ENCODE results near the gene MALT1.

Gene MALT1

DNA sequence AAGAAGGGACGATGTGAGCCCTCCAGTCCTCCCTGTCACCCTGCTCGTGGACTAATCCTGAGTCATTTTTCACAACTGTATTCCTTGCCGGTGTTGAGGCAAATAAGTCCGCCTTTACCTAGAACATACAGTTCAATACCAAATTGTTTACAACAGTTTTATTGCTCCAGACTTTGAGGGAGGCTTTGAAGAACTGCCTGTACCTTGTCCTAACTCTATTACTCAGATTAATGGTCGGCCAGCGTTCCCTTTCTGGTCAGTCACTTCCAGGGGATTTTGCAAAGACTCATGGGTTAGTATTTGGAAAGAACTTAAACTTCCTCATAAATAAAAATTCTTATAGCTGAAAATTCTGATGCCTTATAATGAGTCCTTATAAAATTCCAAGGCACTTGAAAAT, 108.3 kb downstream of the MALT1 start:
- DNase-seq: no peak

DNA sequence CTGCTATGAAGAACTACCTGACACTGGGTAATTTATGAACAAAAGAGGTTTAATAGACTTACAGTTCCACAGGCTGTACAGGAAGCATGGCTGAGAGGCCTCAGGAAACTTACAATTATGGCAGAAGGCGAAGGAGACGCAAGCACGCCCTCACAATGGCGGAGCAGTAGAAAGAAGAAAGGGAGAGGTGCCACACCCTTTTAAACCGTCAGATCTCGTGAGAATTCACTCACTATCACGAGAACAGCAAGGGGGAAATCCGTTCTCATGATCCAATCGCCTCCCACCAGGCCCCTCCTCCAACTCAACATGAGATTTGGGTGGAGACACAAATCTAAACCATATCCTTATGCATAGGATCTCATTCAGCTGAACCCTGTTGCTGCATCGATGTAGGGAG, 108.8 kb downstream of the MALT1 start:
- no peak for DNase-seq

- DNase-seq: peak; percentile 75 to 95 (median 82)
Observed at GRCh38 chr18:58781627-58782194, 110.4 kb downstream of the MALT1 start.

DNA sequence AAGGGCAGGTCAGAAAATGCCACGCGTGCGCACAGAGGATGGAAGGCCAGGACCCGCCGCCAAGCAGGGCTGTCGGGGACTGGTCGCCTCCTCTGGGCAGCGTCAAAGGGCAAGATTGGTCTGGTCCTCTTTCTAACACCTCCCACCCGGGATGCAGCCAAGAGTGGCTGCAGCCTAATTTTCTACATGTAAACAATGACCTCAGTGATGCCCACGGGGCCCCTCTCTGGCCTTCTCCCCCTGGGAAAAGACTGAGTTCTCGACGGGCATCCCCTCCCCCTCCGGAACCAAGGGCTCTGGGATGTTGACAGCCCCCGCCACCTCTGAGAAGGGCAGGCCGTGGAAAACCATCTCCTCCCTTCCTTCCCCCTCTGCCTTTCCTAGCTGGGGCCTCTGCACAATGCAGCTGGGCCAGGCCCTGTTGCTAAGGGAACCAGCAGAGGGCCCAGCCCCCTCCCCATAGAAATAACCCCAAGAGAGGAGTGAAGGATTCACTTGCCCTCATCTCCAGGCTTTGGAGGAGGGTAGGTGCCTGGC, 113.4 kb downstream of the MALT1 start:
- peak in 2 of 3 experiments; percentile 51 to 72 for DNase-seq

DNA sequence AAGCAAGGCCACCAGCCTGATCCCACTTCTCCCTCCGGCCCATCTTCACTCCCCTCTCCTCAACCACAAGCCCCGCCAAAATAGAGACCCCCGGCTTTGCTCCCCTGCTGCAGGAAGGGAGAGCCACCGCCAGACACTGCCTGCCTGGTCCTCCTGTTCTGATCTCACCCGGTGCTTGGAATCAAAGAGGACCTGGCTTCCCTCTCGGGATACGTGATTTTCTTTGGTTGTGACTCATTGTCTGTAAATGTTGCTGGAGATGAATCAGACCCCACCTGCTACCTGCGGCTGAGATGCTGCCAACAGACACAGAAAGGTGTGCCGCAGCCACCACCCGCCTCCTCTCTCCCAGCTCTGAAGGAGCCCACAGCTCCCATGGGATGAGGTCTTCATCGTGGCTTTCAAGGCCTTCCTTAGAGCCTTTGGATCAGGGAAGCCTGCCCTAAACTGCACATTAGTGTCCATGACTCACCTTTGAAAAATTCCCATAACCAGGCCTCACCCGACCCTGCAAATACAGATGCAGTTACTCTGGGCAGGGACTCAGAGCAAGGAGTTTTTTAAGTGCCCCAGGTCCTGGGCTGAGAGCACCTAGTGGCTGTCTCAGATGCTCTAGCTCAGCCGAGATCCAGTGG, 114.0 kb downstream of the MALT1 start:
- DNase-seq: peak in 2 of 3 experiments; percentile 21 to 56

DNA sequence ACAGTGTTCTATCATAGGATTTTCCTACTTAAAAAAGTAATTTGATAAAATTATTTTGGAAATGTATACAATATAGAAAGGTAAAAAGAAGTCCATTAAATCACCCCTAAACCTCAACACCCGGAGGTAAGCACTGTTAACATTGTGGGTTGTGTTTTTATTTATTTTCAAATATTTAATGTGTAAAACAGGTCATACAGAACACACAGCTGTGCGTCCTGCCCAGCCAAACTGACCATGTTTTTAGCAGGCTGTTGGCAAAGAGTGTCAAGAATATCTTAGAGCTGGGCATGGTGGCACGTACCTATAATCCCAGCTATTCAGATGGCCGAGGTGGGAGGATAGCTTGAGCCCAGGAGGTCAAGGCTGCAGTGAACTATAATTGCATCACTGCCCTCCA, 114.6 kb downstream of the MALT1 start:
- no peak for DNase-seq

DNA sequence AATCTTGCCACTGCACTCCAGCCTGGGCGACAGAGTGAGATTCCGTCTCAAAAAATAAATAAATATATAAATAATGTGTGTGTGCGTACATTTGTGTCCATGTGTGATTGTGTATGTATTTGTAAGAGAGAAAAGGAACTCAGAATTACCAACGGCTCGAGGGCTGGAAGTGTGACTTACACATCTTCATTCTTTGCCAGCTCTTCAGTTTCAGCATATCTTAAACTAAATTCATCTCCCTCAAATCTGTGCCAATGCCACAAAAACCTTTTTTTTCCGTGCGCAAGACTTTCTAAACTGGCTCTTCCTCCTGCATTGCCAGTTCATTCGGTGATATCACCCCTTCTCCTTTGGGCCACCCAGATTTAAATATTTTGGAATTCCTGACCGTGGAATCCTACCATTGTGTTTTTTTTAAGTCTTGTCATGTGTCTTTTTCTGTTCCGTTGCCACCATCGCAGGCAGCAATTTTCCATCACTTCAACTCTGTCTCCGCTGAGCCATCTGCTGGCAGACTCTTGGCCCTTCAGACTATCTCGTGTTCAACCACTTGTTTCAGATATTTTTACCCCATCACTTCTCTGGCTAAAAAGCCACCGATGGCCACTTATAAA, 116.4 kb downstream of the MALT1 start:
- DNase-seq: peak in 1 of 3 experiments; percentile 7

- DNase-seq: no peak
Observed at GRCh38 chr18:58788470-58788869, 117.2 kb downstream of the MALT1 start.

DNA sequence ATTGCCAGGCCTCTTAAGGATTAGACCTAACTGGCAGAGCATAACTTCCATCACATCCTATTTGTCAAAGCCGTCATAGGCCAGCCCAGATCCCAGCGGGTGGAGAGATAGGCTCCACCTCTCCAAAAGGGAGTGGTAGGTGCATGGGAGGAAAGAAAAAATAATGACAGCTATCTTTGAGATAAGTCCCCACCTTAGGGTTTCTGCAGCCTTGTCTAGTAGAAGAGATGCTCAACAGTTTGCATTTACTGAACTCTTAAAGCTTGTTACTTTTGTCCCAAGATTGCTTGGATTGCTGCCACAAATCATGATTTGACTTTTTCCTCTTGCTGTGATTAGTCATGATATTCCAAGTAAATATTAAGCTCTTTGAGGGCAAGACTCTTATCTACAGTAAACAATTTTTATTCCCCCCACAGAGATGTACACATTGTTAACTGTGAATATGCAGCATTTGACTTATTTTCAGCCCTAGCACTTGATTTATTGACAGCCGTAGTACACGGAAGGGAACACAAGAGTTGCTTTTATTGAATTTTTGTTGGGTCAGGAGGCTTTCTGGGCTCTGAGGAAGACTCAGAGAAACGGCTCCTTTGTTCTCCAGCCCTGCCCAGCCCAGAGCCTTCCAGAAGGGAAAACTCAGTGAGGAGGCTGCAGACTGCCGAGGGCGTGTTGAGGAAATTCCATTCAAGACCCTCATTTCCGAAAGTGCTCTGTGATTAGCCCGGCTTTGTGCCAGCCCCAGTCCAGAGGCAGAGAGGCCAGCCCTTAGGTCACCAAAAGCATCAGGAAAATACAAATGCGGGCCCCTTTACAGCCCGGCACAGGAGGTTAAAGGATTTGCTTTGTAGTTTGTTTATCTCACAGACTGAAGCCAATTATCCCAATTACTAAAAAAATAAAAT, 118.0 kb downstream of the MALT1 start:
- no peak for DNase-seq

GRCh38 chr18:58789876-58790240, 118.6 kb downstream of the MALT1 start:
- no peak for DNase-seq

DNA sequence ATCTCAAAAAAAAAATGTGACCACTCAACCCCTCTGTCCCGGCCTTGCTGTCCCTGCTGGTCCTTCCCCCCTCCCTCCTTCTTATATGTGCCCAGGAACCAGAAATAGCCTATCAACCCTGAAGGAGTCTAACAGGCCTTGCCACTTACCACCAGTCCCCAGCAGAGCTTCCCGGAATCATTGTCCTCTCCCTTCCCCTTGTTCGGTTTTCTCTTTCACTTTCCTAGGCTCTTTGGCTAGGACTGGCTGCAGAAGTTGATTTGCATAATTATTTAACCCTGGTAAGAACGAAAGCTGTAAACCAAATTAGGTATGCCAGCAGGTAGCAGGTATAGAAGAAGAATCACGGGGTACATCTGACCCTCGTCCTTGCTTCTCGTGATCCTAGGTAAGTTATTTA, 120.8 kb downstream of the MALT1 start:
- DNase-seq: no peak

- no peak for DNase-seq
Observed at GRCh38 chr18:58793361-58793760, 122.1 kb downstream of the MALT1 start.

GRCh38 chr18:58796220-58796619, 125.0 kb downstream of the MALT1 start:
- no peak for DNase-seq

DNA sequence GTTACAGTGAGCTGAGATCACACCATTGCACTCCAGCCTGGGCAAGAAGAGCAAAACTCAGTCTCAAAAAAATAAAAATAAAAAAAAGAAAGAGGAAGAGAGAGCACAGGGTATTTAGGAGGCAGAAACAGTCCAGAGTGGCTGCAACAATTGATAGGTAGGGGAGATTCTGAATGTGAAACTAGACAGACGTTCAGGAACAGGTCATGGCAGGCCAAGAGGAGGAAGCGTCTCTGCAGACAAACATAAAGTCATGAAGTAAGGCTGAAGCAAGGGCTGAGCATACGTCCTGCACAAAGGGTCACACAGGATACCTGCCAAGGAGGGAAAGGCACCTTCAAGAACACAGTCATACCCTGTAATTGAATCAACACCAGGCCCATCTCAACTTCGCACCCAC, 129.3 kb downstream of the MALT1 start:
- no peak for DNase-seq

GRCh38 chr18:58802959-58803358, 131.7 kb downstream of the MALT1 start:
- no peak for DNase-seq

DNA sequence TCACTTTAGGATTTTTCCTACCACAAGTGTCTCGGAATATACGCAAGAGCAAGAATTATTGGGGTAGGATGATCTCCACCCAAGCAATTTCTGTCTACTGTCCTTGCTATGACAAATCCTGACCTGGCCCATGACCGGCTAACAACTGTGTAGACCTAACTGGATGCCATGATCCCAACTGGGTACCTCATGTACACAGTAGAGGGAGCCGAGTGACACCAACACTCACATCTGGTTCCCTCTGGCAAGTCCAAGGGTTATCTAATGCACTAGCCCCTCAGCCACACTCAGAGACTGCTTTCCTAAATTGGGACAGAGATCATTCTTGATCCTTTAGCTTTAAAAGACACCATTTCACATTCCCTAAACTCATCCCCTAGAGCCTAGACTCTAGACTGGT, 132.7 kb downstream of the MALT1 start:
- DNase-seq: no peak
